Erythroblast (primary cell): ENCODE data around the gene TAOK1.

Experiments
- GATA1 ChIP-seq: IDR thresholded peaks from 2 replicates; pipeline ENCODE4 v1.6.1; 2011; ENCODE audit warnings: low read depth, mild to moderate bottlenecking, control low read depth, low read length, moderate library complexity
- POLR2A ChIP-seq: IDR thresholded peaks from 2 replicates; pipeline ENCODE4 v1.6.1; 2011; ENCODE audit warnings: mild to moderate bottlenecking, low read length

DNA sequence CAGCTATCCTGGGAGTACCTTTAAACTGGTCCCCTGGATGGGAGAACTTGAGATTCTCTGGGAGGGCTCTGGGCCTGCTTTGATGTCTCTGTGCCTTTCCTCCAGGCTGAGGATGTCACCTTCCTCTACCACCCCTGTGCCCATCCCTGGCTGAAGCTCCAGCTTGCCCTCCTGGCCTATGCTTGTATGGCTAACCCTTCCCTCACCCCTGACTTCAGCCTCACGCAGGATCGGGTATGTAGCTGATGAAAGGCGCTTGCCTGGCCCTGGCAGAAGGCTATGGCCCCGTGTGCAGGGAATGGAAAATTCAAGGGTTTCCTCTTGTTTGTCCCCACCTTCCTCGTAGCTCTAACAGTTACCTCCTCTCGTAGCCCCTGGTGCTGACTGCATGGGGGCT is 181.3 kb downstream of the TAOK1 start:
- TF ChIP-seq POLR2A (no peak), GATA1 (no peak)
